NT2/D1 (cell line): ENCODE results near the gene ANKRD24.

Experiments used
- DNase-seq: peaks from one replicate; pipeline ENCODE4 v3.0.0-alpha.2; 2011; ENCODE audit warnings: low read depth, low spot score
- H3K27me3 ChIP-seq: 2 replicates; pipeline ENCODE4 v1.6.0; 2011; ENCODE audit warnings: mild to moderate bottlenecking; ENCODE audit not compliant: insufficient read length, insufficient read depth
- H3K36me3 ChIP-seq: 2 replicates; pipeline ENCODE4 v1.6.1; 2011; ENCODE audit warnings: mild to moderate bottlenecking, low read length, mixed read lengths; ENCODE audit not compliant: insufficient read depth, insufficient read length
- H3K4me1 ChIP-seq: 2 replicates; pipeline ENCODE4 v1.5.1; 2011; ENCODE audit not compliant: insufficient read depth, insufficient read length
- H3K4me3 ChIP-seq: 2 replicates; pipeline ENCODE4 v1.5.1; 2011; ENCODE audit warnings: low read depth; ENCODE audit not compliant: insufficient read length
- H3K9ac ChIP-seq: 2 replicates; pipeline ENCODE4 v1.6.0; 2011; ENCODE audit warnings: low read depth; ENCODE audit not compliant: insufficient read length
- H3K9me3 ChIP-seq: 2 replicates; pipeline ENCODE4 v1.5.1; 2011; ENCODE audit warnings: mild to moderate bottlenecking, low read length; ENCODE audit not compliant: insufficient read depth
- SUZ12 ChIP-seq: IDR thresholded peaks from 2 replicates; pipeline ENCODE4 v1.6.1; 2011; ENCODE audit not compliant: insufficient read length, insufficient read depth; ENCODE audit errors: extremely low read depth
- YY1 ChIP-seq: IDR thresholded peaks from 2 replicates; pipeline ENCODE4 v1.6.1; 2011; ENCODE audit not compliant: insufficient read length, insufficient read depth
- ZNF274 ChIP-seq: IDR thresholded peaks from 2 replicates; pipeline ENCODE4 v1.6.1; 2011; ENCODE audit warnings: mild to moderate bottlenecking, low read depth, low read length

The ANKRD24 gene

GRCh38 chr19:4161415-4162077 is 20.9 kb upstream of the ANKRD24 start:
- Histone ChIP-seq H3K36me3 (no peaks in the 10 kb centered on the region), H3K27me3 (no peaks in the 10 kb centered on the region), H3K9ac (no peak overlapping the region), H3K9me3 (no peaks in the 10 kb centered on the region), H3K4me1 (no peaks in the 10 kb centered on the region), H3K4me3 (no peak overlapping the region)
- no peak for DNase-seq
- TF ChIP-seq ZNF274 (no peak), YY1 (no peak), SUZ12 (no peak)

GRCh38 chr19:4164262-4164661 is 18.2 kb upstream of the ANKRD24 start:
- H3K4me1 ChIP-seq = no peaks in the 10 kb centered on the region
- no peaks in the 10 kb centered on the region for H3K9me3 ChIP-seq
- H3K9ac ChIP-seq = no peak overlapping the region
- no peaks in the 10 kb centered on the region for H3K36me3 ChIP-seq
- no peak overlapping the region for H3K4me3 ChIP-seq
- TF ChIP-seq YY1 (no peak), SUZ12 (no peak), ZNF274 (no peak)
- no peaks in the 10 kb centered on the region for H3K27me3 ChIP-seq
- DNase-seq = no peak

GRCh38 chr19:4171676-4172075 is 10.8 kb upstream of the ANKRD24 start:
- H3K4me3 ChIP-seq = no peak overlapping the region
- H3K27me3 ChIP-seq = peaks cover 20% of the 10 kb centered on the region
- H3K9ac ChIP-seq = no peak overlapping the region
- peaks cover 15% of the 10 kb centered on the region for H3K36me3 ChIP-seq
- no peaks in the 10 kb centered on the region for H3K9me3 ChIP-seq
- no peak for DNase-seq
- no peak for TF ChIP-seq YY1
- TF ChIP-seq SUZ12 = no peak
- no peak for TF ChIP-seq ZNF274
- H3K4me1 ChIP-seq = peaks cover 5% of the 10 kb centered on the region

GRCh38 chr19:4172861-4173473 is 9.5 kb upstream of the ANKRD24 start:
- no peaks in the 10 kb centered on the region for H3K9me3 ChIP-seq
- peaks cover 18% of the 10 kb centered on the region for H3K36me3 ChIP-seq
- H3K9ac ChIP-seq = no peak overlapping the region
- DNase-seq = peak; percentile 59
- H3K27me3 ChIP-seq = peaks cover 20% of the 10 kb centered on the region
- H3K4me3 ChIP-seq = no peak overlapping the region
- TF ChIP-seq ZNF274 (no peak), YY1 (no peak), SUZ12 (no peak)
- peaks cover 5% of the 10 kb centered on the region for H3K4me1 ChIP-seq

- Histone ChIP-seq H3K9me3 (no peaks in the 10 kb centered on the region), H3K4me1 (peaks cover 5% of the 10 kb centered on the region), H3K27me3 (peaks cover 20% of the 10 kb centered on the region), H3K4me3 (no peak overlapping the region), H3K9ac (no peak overlapping the region), H3K36me3 (peaks cover 18% of the 10 kb centered on the region)
- TF ChIP-seq SUZ12 (no peak), ZNF274 (no peak), YY1 (no peak)
- no peak for DNase-seq
Observed at GRCh38 chr19:4173479-4174212, 8.8 kb upstream of the ANKRD24 start.

GRCh38 chr19:4174213-4174894 is 8.1 kb upstream of the ANKRD24 start:
- Histone ChIP-seq H3K27me3 (peaks cover 20% of the 10 kb centered on the region), H3K4me1 (peaks cover 5% of the 10 kb centered on the region), H3K36me3 (peaks cover 25% of the 10 kb centered on the region), H3K9ac (no peak overlapping the region), H3K9me3 (no peaks in the 10 kb centered on the region), H3K4me3 (no peak overlapping the region)
- DNase-seq = no peak
- no peak for TF ChIP-seq ZNF274
- no peak for TF ChIP-seq YY1
- no peak for TF ChIP-seq SUZ12
